Body of pancreas (tissue), 4 donors: ENCODE measurements around the gene CCNY. TPM values are rescaled to one million over a fixed set of nuclear protein-coding genes. Genes with fewer than 3 reads are reported as not detected.

Experiments
- ATAC-seq: fragments of 150-250 bp; one replicate; pipeline ENCODE4 v1.9.1; 2016
- DNase-seq, 4 donors: peaks; one replicate each; pipeline ENCODE4 v3.0.0-alpha.2; 2019
- H3K27ac ChIP-seq, 4 donors: fragments of 200-600 bp; sonication (generic); 1 replicate in 3 of 4; 2 replicates in 1 of 4; pipeline versions ENCODE4 v1.5.1 to v1.6.1; 2016 to 2019; ENCODE audit warnings: mild to moderate bottlenecking in 1 of 4, mixed read lengths in 1 of 4, moderate library complexity in 1 of 4
- H3K27me3 ChIP-seq, 2 donors: fragments of 200-600 bp; sonication (generic); one replicate each; pipeline ENCODE4 v1.6.0; 2016; ENCODE audit warnings: mild to moderate bottlenecking in 1 of 2
- H3K36me3 ChIP-seq, 2 donors: fragments of 200-600 bp; sonication (generic); replicated peaks in 1 of 2; 2 replicates each; pipeline ENCODE4 v1.5.1; 2016; ENCODE audit warnings: low read depth in 2 of 2; ENCODE audit not compliant: insufficient read depth in 1 of 2
- H3K4me1 ChIP-seq: fragments of 200-600 bp; sonication (generic); one replicate; pipeline ENCODE4 v1.6.0; 2016
- H3K4me3 ChIP-seq, 2 donors: fragments of 200-600 bp; sonication (generic); 1 replicate in 1 of 2; 2 replicates in 1 of 2; pipeline ENCODE4 v1.5.1; 2016 to 2019
- H3K9me3 ChIP-seq, 3 donors: fragments of 200-600 bp; sonication (generic); 1 replicate in 2 of 3; 2 replicates in 1 of 3; pipeline ENCODE4 v1.5.1; 2016
- POLR2A ChIP-seq, 3 donors: fragments of 450-650 bp; IDR thresholded peaks; one replicate each; pipeline ENCODE4 v1.6.1; 2016; ENCODE audit warnings: antibody characterized with exemption in 3 of 3, mild to moderate bottlenecking in 2 of 3
- WGBS, 2 donors: methylation state at CpG; one replicate each; pipeline ENCODE4 v1.1.5; 2017; 5-methylcytosine and 5-hydroxymethylcytosine counted together
- intact Hi-C: fragments of 100-400 bp; cut with DNase I; formaldehyde crosslinking; loops from one replicate; pipeline ENCODE4 v1.15.1; 2023
- total RNA-seq, 2 donors: library from RNA; depleted of rRNA; stranded (reverse); fragments of >200 nt; gene quantifications; one replicate each; pipeline ENCODE4 v1.1.0, GENCODE V29; 2016
- TF ChIP-seq, protein P1 (sequence below), 7 experiments: fragments of 450-650 bp in 4 of 7; fragments of 200-600 bp in 3 of 7; sonication (generic) in 3 of 7; IDR thresholded peaks; one replicate each; pipeline ENCODE4 v1.5.1; 2016 to 2019; ENCODE audit warnings: antibody characterized with exemption in 7 of 7

CCNY gene
- total RNA-seq, 2 donors from 2014 or later: 9.6 to 18.9 TPM

- TF ChIP-seq, protein P1, sequence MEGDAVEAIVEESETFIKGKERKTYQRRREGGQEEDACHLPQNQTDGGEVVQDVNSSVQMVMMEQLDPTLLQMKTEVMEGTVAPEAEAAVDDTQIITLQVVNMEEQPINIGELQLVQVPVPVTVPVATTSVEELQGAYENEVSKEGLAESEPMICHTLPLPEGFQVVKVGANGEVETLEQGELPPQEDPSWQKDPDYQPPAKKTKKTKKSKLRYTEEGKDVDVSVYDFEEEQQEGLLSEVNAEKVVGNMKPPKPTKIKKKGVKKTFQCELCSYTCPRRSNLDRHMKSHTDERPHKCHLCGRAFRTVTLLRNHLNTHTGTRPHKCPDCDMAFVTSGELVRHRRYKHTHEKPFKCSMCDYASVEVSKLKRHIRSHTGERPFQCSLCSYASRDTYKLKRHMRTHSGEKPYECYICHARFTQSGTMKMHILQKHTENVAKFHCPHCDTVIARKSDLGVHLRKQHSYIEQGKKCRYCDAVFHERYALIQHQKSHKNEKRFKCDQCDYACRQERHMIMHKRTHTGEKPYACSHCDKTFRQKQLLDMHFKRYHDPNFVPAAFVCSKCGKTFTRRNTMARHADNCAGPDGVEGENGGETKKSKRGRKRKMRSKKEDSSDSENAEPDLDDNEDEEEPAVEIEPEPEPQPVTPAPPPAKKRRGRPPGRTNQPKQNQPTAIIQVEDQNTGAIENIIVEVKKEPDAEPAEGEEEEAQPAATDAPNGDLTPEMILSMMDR (IDR thresholded peaks at IDR 0.05): no peak
- TF ChIP-seq POLR2A (IDR thresholded peaks at IDR 0.05): no peak
- Histone ChIP-seq H3K4me3 (no peak overlapping the region), H3K27me3 (no peaks in the 10 kb centered on the region), H3K36me3 (no peaks in the 10 kb centered on the region), H3K9me3 (no peaks in the 10 kb centered on the region), H3K4me1 (peaks cover 16% of the 10 kb centered on the region), H3K27ac (no peak overlapping the region)
- ATAC-seq (no peak), DNase-seq (no peak)
- WGBS, 2 donors: 78 to 80% methylated on average over 5 of the region's 5 CpGs
- intact Hi-C loops: no loop called here
Observed at GRCh38 chr10:35377050-35377728, 40.9 kb downstream of the CCNY start.

DNA sequence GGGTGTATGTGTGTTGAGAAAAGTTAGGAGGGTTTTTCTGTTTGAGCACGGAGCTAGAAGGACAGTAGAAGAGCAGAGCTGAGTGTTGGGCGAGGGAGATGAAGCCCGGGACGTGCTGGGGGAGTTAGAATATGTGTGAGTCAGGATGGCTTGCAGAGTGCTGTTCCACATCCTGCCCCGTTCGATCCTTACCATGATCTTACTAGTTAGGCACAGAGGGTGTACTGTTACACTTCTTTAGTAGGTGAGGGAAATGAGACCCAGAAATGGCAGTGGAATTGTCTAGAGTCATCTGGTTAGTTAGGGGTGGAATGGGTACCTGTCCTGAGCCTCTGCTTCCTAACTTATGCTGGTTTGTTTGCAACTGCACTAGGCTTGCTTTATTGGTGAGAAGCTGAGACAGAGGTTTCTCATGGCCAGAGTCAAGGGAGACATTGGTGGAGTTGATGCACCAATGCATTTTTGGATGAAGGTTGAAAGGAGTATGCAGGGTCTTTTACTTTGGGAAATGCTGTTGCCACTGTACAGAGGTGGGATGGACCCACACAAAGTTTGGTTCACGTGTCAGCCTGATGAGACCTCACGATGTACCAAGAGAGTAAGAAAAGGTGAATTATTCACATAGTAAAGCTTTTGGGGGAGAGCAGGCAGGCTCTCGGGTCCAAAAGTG lies 42.4 kb downstream of the CCNY start:
- ATAC-seq (no peak), DNase-seq (no peak)
- TF ChIP-seq, protein P1 (IDR thresholded peaks at IDR 0.05): no peak
- TF ChIP-seq POLR2A (IDR thresholded peaks at IDR 0.05): no peak
- intact Hi-C loops: no loop called here
- peak overlapping the region in 2 of 4 donors; percentile 20 to 59 for H3K27ac ChIP-seq
- no peaks in the 10 kb centered on the region for H3K9me3 ChIP-seq
- H3K4me3 ChIP-seq: no peak overlapping the region
- peaks cover 25% of the 10 kb centered on the region for H3K4me1 ChIP-seq
- WGBS, 2 donors: 60 to 92% methylated on average over 9 of the region's 9 CpGs
- H3K36me3 ChIP-seq: no peaks in the 10 kb centered on the region
- H3K27me3 ChIP-seq: no peaks in the 10 kb centered on the region

GRCh38 chr10:35379226-35380137 lies 43.2 kb downstream of the CCNY start:
- Histone ChIP-seq H3K4me1 (peaks cover 31% of the 10 kb centered on the region), H3K27me3 (no peaks in the 10 kb centered on the region), H3K27ac (peak overlapping the region in 3 of 4 donors; percentile 6 to 59 (median 58)), H3K9me3 (no peaks in the 10 kb centered on the region), H3K4me3 (no peak overlapping the region), H3K36me3 (no peaks in the 10 kb centered on the region)
- 64 to 76% methylated on average over 11 of the region's 11 CpGs for WGBS, 2 donors
- DNase-seq (peak in 1 of 4 donors; percentile 32), ATAC-seq (peak; percentile 63)
- intact Hi-C loops: no loop called here
- TF ChIP-seq, protein P1 (IDR thresholded peaks at IDR 0.05): peak in 1 of 7 experiments; percentile 10
- no peak for TF ChIP-seq POLR2A (IDR thresholded peaks at IDR 0.05)

DNA sequence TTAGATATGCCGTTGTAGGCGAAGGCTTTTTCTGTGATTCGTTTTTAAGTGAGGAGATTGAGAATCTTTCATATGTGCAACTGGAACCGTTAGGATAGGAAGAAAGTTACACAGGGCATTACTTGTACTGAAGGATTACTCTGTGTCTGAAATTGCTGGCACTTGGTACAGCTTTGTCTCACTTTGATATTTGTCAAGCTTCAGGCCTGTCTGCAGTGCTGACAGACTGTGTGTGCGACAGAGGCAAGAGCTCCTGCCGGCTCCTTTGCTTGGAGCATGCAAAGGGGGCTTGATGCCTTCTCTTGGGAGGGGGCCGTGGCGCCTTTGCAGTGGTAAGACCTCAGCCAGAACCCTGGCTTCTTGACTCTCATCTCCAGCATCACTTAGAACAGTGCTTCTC lies 45.8 kb downstream of the CCNY start:
- Histone ChIP-seq H3K4me1 (peaks cover 44% of the 10 kb centered on the region), H3K4me3 (no peak overlapping the region), H3K36me3 (no peaks in the 10 kb centered on the region), H3K27ac (no peak overlapping the region), H3K9me3 (no peaks in the 10 kb centered on the region), H3K27me3 (no peaks in the 10 kb centered on the region)
- DNase-seq (no peak), ATAC-seq (no peak)
- TF ChIP-seq, protein P1 (IDR thresholded peaks at IDR 0.05): no peak
- no peak for TF ChIP-seq POLR2A (IDR thresholded peaks at IDR 0.05)
- intact Hi-C loops: no loop called here
- WGBS, 2 donors: 84 to 87% methylated on average over 6 to 8 of the region's 8 CpGs
